HepG2 (cell line): ENCODE data around the gene ZNF343. TPM values are rescaled to one million over a fixed set of nuclear protein-coding genes. Genes with fewer than 3 reads are reported as not detected.

ENCODE experiments used
- FOSL2 ChIP-seq: sonication (generic); formaldehyde crosslinking; IDR thresholded peaks from 2 replicates; pipeline ENCODE4 v1.4.0; 2020; ENCODE audit warnings: missing genetic modification reagents
- GATAD2A ChIP-seq: IDR thresholded peaks from 2 replicates; pipeline ENCODE4 v1.6.1; 2016
- HIVEP1 ChIP-seq: sonication (generic); formaldehyde crosslinking; IDR thresholded peaks from 2 replicates; pipeline ENCODE4 v1.4.0; 2020; ENCODE audit warnings: mild to moderate bottlenecking, missing genetic modification reagents
- HMG20A ChIP-seq: IDR thresholded peaks from 2 replicates; pipeline ENCODE4 v1.6.1; 2016; ENCODE audit warnings: borderline replicate concordance
- KLF11 ChIP-seq: IDR thresholded peaks from 2 replicates; pipeline ENCODE4 v1.6.1; 2016; ENCODE audit warnings: missing compliant biosample characterization
- MATR3 ChIP-seq: sonication (generic); formaldehyde crosslinking; IDR thresholded peaks from 2 replicates; pipeline ENCODE4 v1.4.0; 2020; ENCODE audit warnings: missing genetic modification reagents
- MIER3 ChIP-seq: IDR thresholded peaks from 2 replicates; pipeline ENCODE4 v1.6.1; 2016; ENCODE audit warnings: missing compliant biosample characterization, borderline replicate concordance
- NFIB ChIP-seq: sonication (generic); formaldehyde crosslinking; IDR thresholded peaks from 2 replicates; pipeline ENCODE4 v1.9.0; 2021; ENCODE audit warnings: missing genetic modification reagents, mild to moderate bottlenecking, borderline replicate concordance
- RNF2 ChIP-seq: fragments of 450-650 bp; conservative IDR thresholded peaks from 2 replicates; pipeline ENCODE4 v1.6.1; 2016; ENCODE audit warnings: low read depth
- SMARCC2 ChIP-seq: fragments of 450-650 bp; IDR thresholded peaks from 2 replicates; pipeline ENCODE4 v1.6.1; 2017; ENCODE audit warnings: antibody characterized with exemption, mild to moderate bottlenecking
- SOX6 ChIP-seq, 2 experiments: fragments of 450-650 bp in 1 of 2; sonication (generic) in 1 of 2; formaldehyde crosslinking in 1 of 2; IDR thresholded peaks; 2 replicates each; pipeline versions ENCODE4 v1.4.0 to v1.6.1; 2017 to 2020; ENCODE audit warnings: antibody characterized with exemption in 1 of 2, mild to moderate bottlenecking in 1 of 2, missing genetic modification reagents in 1 of 2
- TBL1XR1 ChIP-seq: fragments of 150-350 bp; IDR thresholded peaks from 2 replicates; pipeline ENCODE4 v1.6.1; 2014; ENCODE audit warnings: borderline replicate concordance, low read length; ENCODE audit not compliant: partially characterized antibody
- TEAD3 ChIP-seq: optimal IDR thresholded peaks from 2 replicates; pipeline ENCODE3; 2016; ENCODE audit warnings: borderline replicate concordance
- TP53 ChIP-seq: sonication (generic); formaldehyde crosslinking; conservative IDR thresholded peaks from 2 replicates; pipeline ENCODE4 v1.4.0; 2020; ENCODE audit warnings: missing genetic modification reagents
- U2AF1 ChIP-seq: fragments of 200-400 bp; formaldehyde crosslinking; optimal IDR thresholded peaks from 2 replicates; pipeline ENCODE3; 2017; ENCODE audit warnings: mild to moderate bottlenecking, low read depth, low read length
- ZNF251 ChIP-seq: sonication (generic); formaldehyde crosslinking; IDR thresholded peaks from 2 replicates; pipeline ENCODE4 v1.9.0; 2021; ENCODE audit warnings: mild to moderate bottlenecking, missing genetic modification reagents
- ZNF264 ChIP-seq: sonication (generic); formaldehyde crosslinking; IDR thresholded peaks from 2 replicates; pipeline ENCODE4 v1.4.0; 2020; ENCODE audit warnings: missing genetic modification reagents
- ZNF354B ChIP-seq: sonication (generic); formaldehyde crosslinking; IDR thresholded peaks from 2 replicates; pipeline ENCODE4 v1.8.0; 2022; ENCODE audit warnings: mild to moderate bottlenecking, missing genetic modification reagents
- ZNF616 ChIP-seq: sonication (generic); formaldehyde crosslinking; IDR thresholded peaks from 2 replicates; pipeline ENCODE4 v1.5.0; 2020; ENCODE audit warnings: low read depth, mild to moderate bottlenecking, missing genetic modification reagents
- ZNF7 ChIP-seq: IDR thresholded peaks from 2 replicates; pipeline ENCODE4 v1.6.1; 2016; ENCODE audit warnings: missing biosample characterization, missing genetic modification reagents
- ZNF766 ChIP-seq: sonication (generic); formaldehyde crosslinking; IDR thresholded peaks from 2 replicates; pipeline ENCODE4 v1.5.0; 2020; ENCODE audit warnings: missing genetic modification reagents, borderline replicate concordance
- ZNF780A ChIP-seq: sonication (generic); formaldehyde crosslinking; IDR thresholded peaks from 2 replicates; pipeline ENCODE4 v1.8.0; 2022; ENCODE audit warnings: mild to moderate bottlenecking, missing genetic modification reagents, moderate library complexity
- polyA plus RNA-seq, 8 experiments: library from polyadenylated mRNA; depleted of rRNA in 3 of 8; stranded (reverse) in 7 of 8; unstranded in 1 of 8; fragments of >200 nt; fragmentation: Illumina TruSeq in 4 of 8; extraction: Trizol in 4 of 8; gene quantifications; 2 replicates each; pipeline versions ENCODE4 v1.2.1 to v1.2.3, GENCODE V29; 2011 to 2016; ENCODE audit warnings: low read depth in 4 of 8, missing spikeins in 1 of 8, mixed read lengths in 1 of 8; ENCODE audit not compliant: insufficient read depth in 1 of 8
- total RNA-seq, 5 experiments: library from RNA; depleted of rRNA; stranded (reverse); fragments of >200 nt; fragmentation: Illumina TruSeq; extraction: Trizol; gene quantifications; 2 replicates each; pipeline ENCODE4 v1.2.3, GENCODE V29; 2016; ENCODE audit warnings: low read depth in 1 of 5
- TF ChIP-seq, protein P1 (sequence below), 2 experiments: sonication (generic) in 1 of 2; formaldehyde crosslinking in 1 of 2; IDR thresholded peaks; 2 replicates each; pipeline versions ENCODE4 v1.4.0 to v1.6.1; 2016 to 2020; ENCODE audit warnings: borderline replicate concordance in 1 of 2, low read depth in 1 of 2, mild to moderate bottlenecking in 1 of 2, missing genetic modification reagents in 1 of 2
- TF ChIP-seq, protein P2 (sequence below): sonication (generic); formaldehyde crosslinking; IDR thresholded peaks from 2 replicates; pipeline ENCODE4 v1.4.0; 2020; ENCODE audit warnings: missing genetic modification reagents
- TF ChIP-seq, protein P3 (sequence below): sonication (generic); formaldehyde crosslinking; IDR thresholded peaks from 2 replicates; pipeline ENCODE4 v1.5.0; 2020; ENCODE audit warnings: missing genetic modification reagents
- TF ChIP-seq, protein P4 (sequence below): sonication (generic); formaldehyde crosslinking; IDR thresholded peaks from 2 replicates; pipeline ENCODE4 v1.4.0; 2020; ENCODE audit warnings: missing genetic modification reagents

Gene ZNF343
- total and polyA plus RNA-seq, 2 of the 13 experiments (the other 11 are each of a cell fraction or from before 2014, with no cell fraction given) = 16.4 to 22.1 TPM

DNA sequence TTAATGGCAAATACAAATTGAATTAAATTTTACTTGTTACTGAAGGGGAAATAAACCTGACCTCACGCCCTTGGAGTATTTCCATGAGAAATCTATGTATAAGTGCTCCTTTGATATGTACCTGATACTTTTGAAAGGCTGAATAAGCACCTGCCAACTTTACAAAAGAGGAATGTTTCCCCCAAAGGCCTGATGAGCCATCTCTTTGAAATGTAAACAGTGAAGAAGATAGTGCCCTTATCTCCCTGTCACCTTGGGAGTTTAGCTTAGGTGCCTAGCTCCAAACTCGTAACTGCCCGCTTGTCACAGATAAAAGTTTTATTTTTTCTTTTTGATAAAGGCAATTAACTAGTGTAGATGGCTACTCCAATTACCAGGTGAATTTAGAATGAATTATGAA lies 1.1 kb upstream of the ZNF343 start (continued):
- TF ChIP-seq, protein P1, sequence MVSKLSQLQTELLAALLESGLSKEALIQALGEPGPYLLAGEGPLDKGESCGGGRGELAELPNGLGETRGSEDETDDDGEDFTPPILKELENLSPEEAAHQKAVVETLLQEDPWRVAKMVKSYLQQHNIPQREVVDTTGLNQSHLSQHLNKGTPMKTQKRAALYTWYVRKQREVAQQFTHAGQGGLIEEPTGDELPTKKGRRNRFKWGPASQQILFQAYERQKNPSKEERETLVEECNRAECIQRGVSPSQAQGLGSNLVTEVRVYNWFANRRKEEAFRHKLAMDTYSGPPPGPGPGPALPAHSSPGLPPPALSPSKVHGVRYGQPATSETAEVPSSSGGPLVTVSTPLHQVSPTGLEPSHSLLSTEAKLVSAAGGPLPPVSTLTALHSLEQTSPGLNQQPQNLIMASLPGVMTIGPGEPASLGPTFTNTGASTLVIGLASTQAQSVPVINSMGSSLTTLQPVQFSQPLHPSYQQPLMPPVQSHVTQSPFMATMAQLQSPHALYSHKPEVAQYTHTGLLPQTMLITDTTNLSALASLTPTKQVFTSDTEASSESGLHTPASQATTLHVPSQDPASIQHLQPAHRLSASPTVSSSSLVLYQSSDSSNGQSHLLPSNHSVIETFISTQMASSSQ (IDR thresholded peaks at IDR 0.05; ENCODE audit: low read depth) = no peak
- TF ChIP-seq, protein P1 (CRISPR knock-in tag; IDR thresholded peaks at IDR 0.05; ENCODE audit: borderline replicate concordance) = no peak
- TF ChIP-seq ZNF780A (CRISPR knock-in tag) (no peak), GATAD2A (0 out of 2 replicates have a peak, but pooled peaks have one; percentile 22), SOX6 (IDR thresholded peaks at IDR 0.05) (no peak), SOX6 (CRISPR knock-in tag; IDR thresholded peaks at IDR 0.05) (no peak), ZNF251 (CRISPR knock-in tag) (no peak), ZNF7 (CRISPR knock-in tag) (peak; percentile 95), TBL1XR1 (no peak), ZNF354B (CRISPR knock-in tag) (no peak), ZNF616 (CRISPR knock-in tag) (no peak), HMG20A (CRISPR knock-in tag) (peak; percentile 34; the same call in 1 of the 2 replicates), ZNF264 (CRISPR knock-in tag) (peak; percentile 45; the same call in 1 of the 2 replicates), KLF11 (CRISPR knock-in tag) (no peak), MATR3 (CRISPR knock-in tag) (no peak), RNF2 (no peak), NFIB (CRISPR knock-in tag) (no peak), FOSL2 (peak; percentile 85), TP53 (CRISPR knock-in tag) (no peak), SMARCC2 (0 out of 2 replicates have a peak, but pooled peaks have one; percentile 17), TEAD3 (CRISPR knock-in tag) (peak; percentile 87), MIER3 (CRISPR knock-in tag) (0 out of 2 replicates have a peak, but pooled peaks have one; percentile 23), U2AF1 (no peak), HIVEP1 (CRISPR knock-in tag) (no peak), ZNF766 (no peak)
- TF ChIP-seq, protein P2, sequence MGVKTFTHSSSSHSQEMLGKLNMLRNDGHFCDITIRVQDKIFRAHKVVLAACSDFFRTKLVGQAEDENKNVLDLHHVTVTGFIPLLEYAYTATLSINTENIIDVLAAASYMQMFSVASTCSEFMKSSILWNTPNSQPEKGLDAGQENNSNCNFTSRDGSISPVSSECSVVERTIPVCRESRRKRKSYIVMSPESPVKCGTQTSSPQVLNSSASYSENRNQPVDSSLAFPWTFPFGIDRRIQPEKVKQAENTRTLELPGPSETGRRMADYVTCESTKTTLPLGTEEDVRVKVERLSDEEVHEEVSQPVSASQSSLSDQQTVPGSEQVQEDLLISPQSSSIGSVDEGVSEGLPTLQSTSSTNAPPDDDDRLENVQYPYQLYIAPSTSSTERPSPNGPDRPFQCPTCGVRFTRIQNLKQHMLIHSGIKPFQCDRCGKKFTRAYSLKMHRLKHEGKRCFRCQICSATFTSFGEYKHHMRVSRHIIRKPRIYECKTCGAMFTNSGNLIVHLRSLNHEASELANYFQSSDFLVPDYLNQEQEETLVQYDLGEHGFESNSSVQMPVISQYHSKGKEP (CRISPR knock-in tag) = no peak
- TF ChIP-seq, protein P3, sequence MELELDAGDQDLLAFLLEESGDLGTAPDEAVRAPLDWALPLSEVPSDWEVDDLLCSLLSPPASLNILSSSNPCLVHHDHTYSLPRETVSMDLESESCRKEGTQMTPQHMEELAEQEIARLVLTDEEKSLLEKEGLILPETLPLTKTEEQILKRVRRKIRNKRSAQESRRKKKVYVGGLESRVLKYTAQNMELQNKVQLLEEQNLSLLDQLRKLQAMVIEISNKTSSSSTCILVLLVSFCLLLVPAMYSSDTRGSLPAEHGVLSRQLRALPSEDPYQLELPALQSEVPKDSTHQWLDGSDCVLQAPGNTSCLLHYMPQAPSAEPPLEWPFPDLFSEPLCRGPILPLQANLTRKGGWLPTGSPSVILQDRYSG (CRISPR knock-in tag) = no peak
- TF ChIP-seq, protein P4, sequence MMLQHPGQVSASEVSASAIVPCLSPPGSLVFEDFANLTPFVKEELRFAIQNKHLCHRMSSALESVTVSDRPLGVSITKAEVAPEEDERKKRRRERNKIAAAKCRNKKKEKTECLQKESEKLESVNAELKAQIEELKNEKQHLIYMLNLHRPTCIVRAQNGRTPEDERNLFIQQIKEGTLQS (CRISPR knock-in tag) = peak; percentile 64; the same call in 1 of the 2 replicates
